ENCODE results near the gene CLCN4. TPM values are rescaled to one million over a fixed set of nuclear protein-coding genes. Genes with fewer than 3 reads are reported as not detected.

Gene CLCN4
- polyA plus RNA-seq, 2 donors = 0.06 to 0.16 TPM

- H3K27me3 ChIP-seq (ENCODE audit: control insufficient read depth in 1 of 2, insufficient read depth in 2 of 2, low read length in 2 of 2) = no peaks in the 10 kb centered on the region
- WGBS, 2 donors = 75 to 92% methylated on average over 8 of the region's 8 CpGs
- H3K27ac ChIP-seq (ENCODE audit: low read depth in 2 of 2, low read length in 1 of 2) = no peak overlapping the region
- H3K4me1 ChIP-seq (ENCODE audit: control insufficient read depth in 2 of 2, insufficient read depth in 2 of 2, low read length in 1 of 2) = no peaks in the 10 kb centered on the region
- no peak overlapping the region for H3K4me3 ChIP-seq (ENCODE audit: low read depth in 1 of 2, low read length in 2 of 2)
- H3K9me3 ChIP-seq (ENCODE audit: control insufficient read depth in 2 of 2, insufficient read depth in 1 of 2, low read depth in 1 of 2, low read length in 1 of 2) = no peaks in the 10 kb centered on the region
- no peaks in the 10 kb centered on the region for H3K36me3 ChIP-seq (ENCODE audit: control insufficient read depth in 2 of 2, insufficient read depth in 2 of 2, low read length in 1 of 2)
These were observed 59.4 kb downstream of the CLCN4 start for GRCh38 chrX:10216208-10216607.

- WGBS, 2 donors = 81 to 98% methylated on average over 1 of the region's 1 CpG
- no peaks in the 10 kb centered on the region for H3K4me1 ChIP-seq (ENCODE audit: control insufficient read depth in 2 of 2, insufficient read depth in 2 of 2, low read length in 1 of 2)
- no peak overlapping the region for H3K4me3 ChIP-seq (ENCODE audit: low read depth in 1 of 2, low read length in 2 of 2)
These were observed 60.4 kb downstream of the CLCN4 start for GRCh38 chrX:10217198-10217597.

GRCh38 chrX:10221651-10222050, 64.9 kb downstream of the CLCN4 start:
- WGBS, 2 donors = 79 to 90% methylated on average over 6 of the region's 6 CpGs
- H3K9me3 ChIP-seq (ENCODE audit: control insufficient read depth in 2 of 2, insufficient read depth in 1 of 2, low read depth in 1 of 2, low read length in 1 of 2) = no peaks in the 10 kb centered on the region
- no peaks in the 10 kb centered on the region for H3K36me3 ChIP-seq (ENCODE audit: control insufficient read depth in 2 of 2, insufficient read depth in 2 of 2, low read length in 1 of 2)
- no peak overlapping the region for H3K4me3 ChIP-seq (ENCODE audit: low read depth in 1 of 2, low read length in 2 of 2)
- no peaks in the 10 kb centered on the region for H3K27me3 ChIP-seq (ENCODE audit: control insufficient read depth in 1 of 2, insufficient read depth in 2 of 2, low read length in 2 of 2)
- H3K27ac ChIP-seq (ENCODE audit: low read depth in 2 of 2, low read length in 1 of 2) = no peak overlapping the region
- H3K4me1 ChIP-seq (ENCODE audit: control insufficient read depth in 2 of 2, insufficient read depth in 2 of 2, low read length in 1 of 2) = no peaks in the 10 kb centered on the region

More at GRCh38 chrX:10217198-10217597, 60.4 kb downstream of the CLCN4 start:
- Histone ChIP-seq H3K9me3 (ENCODE audit: control insufficient read depth in 2 of 2, insufficient read depth in 1 of 2, low read depth in 1 of 2, low read length in 1 of 2) (no peaks in the 10 kb centered on the region), H3K36me3 (ENCODE audit: control insufficient read depth in 2 of 2, insufficient read depth in 2 of 2, low read length in 1 of 2) (no peaks in the 10 kb centered on the region), H3K27ac (ENCODE audit: low read depth in 2 of 2, low read length in 1 of 2) (no peak overlapping the region), H3K27me3 (ENCODE audit: control insufficient read depth in 1 of 2, insufficient read depth in 2 of 2, low read length in 2 of 2) (no peaks in the 10 kb centered on the region)

- 53 to 57% methylated on average over 12 of the region's 12 CpGs for WGBS, 2 donors
- no peak overlapping the region for H3K27ac ChIP-seq (ENCODE audit: low read depth in 2 of 2, low read length in 1 of 2)
- no peaks in the 10 kb centered on the region for H3K36me3 ChIP-seq (ENCODE audit: control insufficient read depth in 2 of 2, insufficient read depth in 2 of 2, low read length in 1 of 2)
- H3K9me3 ChIP-seq (ENCODE audit: control insufficient read depth in 2 of 2, insufficient read depth in 1 of 2, low read depth in 1 of 2, low read length in 1 of 2) = no peaks in the 10 kb centered on the region
- no peaks in the 10 kb centered on the region for H3K27me3 ChIP-seq (ENCODE audit: control insufficient read depth in 1 of 2, insufficient read depth in 2 of 2, low read length in 2 of 2)
- no peak overlapping the region for H3K4me3 ChIP-seq (ENCODE audit: low read depth in 1 of 2, low read length in 2 of 2)
- no peaks in the 10 kb centered on the region for H3K4me1 ChIP-seq (ENCODE audit: control insufficient read depth in 2 of 2, insufficient read depth in 2 of 2, low read length in 1 of 2)
These were observed 66.5 kb downstream of the CLCN4 start for GRCh38 chrX:10223276-10223675.

- WGBS, 2 donors = 83 to 91% methylated on average over 8 of the region's 8 CpGs
- Histone ChIP-seq H3K4me1 (ENCODE audit: control insufficient read depth in 2 of 2, insufficient read depth in 2 of 2, low read length in 1 of 2) (no peaks in the 10 kb centered on the region), H3K4me3 (ENCODE audit: low read depth in 1 of 2, low read length in 2 of 2) (no peak overlapping the region), H3K27ac (ENCODE audit: low read depth in 2 of 2, low read length in 1 of 2) (no peak overlapping the region), H3K36me3 (ENCODE audit: control insufficient read depth in 2 of 2, insufficient read depth in 2 of 2, low read length in 1 of 2) (no peaks in the 10 kb centered on the region), H3K9me3 (ENCODE audit: control insufficient read depth in 2 of 2, insufficient read depth in 1 of 2, low read depth in 1 of 2, low read length in 1 of 2) (no peaks in the 10 kb centered on the region), H3K27me3 (ENCODE audit: control insufficient read depth in 1 of 2, insufficient read depth in 2 of 2, low read length in 2 of 2) (no peaks in the 10 kb centered on the region)
These were observed 67.0 kb downstream of the CLCN4 start for GRCh38 chrX:10223781-10224180.

- Histone ChIP-seq H3K4me3 (ENCODE audit: low read depth in 1 of 2, low read length in 2 of 2) (no peak overlapping the region), H3K4me1 (ENCODE audit: control insufficient read depth in 2 of 2, insufficient read depth in 2 of 2, low read length in 1 of 2) (no peaks in the 10 kb centered on the region), H3K27me3 (ENCODE audit: control insufficient read depth in 1 of 2, insufficient read depth in 2 of 2, low read length in 2 of 2) (no peaks in the 10 kb centered on the region), H3K36me3 (ENCODE audit: control insufficient read depth in 2 of 2, insufficient read depth in 2 of 2, low read length in 1 of 2) (no peaks in the 10 kb centered on the region), H3K27ac (ENCODE audit: low read depth in 2 of 2, low read length in 1 of 2) (no peak overlapping the region), H3K9me3 (ENCODE audit: control insufficient read depth in 2 of 2, insufficient read depth in 1 of 2, low read depth in 1 of 2, low read length in 1 of 2) (no peaks in the 10 kb centered on the region)
- 72 to 79% methylated on average over 4 of the region's 4 CpGs for WGBS, 2 donors
These were observed 73.4 kb downstream of the CLCN4 start for GRCh38 chrX:10230222-10230621.

- 45 to 48% methylated on average over 4 of the region's 4 CpGs for WGBS, 2 donors
- H3K27me3 ChIP-seq (ENCODE audit: control insufficient read depth in 1 of 2, insufficient read depth in 2 of 2, low read length in 2 of 2) = no peaks in the 10 kb centered on the region
- no peaks in the 10 kb centered on the region for H3K36me3 ChIP-seq (ENCODE audit: control insufficient read depth in 2 of 2, insufficient read depth in 2 of 2, low read length in 1 of 2)
- H3K9me3 ChIP-seq (ENCODE audit: control insufficient read depth in 2 of 2, insufficient read depth in 1 of 2, low read depth in 1 of 2, low read length in 1 of 2) = no peaks in the 10 kb centered on the region
- H3K27ac ChIP-seq (ENCODE audit: low read depth in 2 of 2, low read length in 1 of 2) = no peak overlapping the region
- no peaks in the 10 kb centered on the region for H3K4me1 ChIP-seq (ENCODE audit: control insufficient read depth in 2 of 2, insufficient read depth in 2 of 2, low read length in 1 of 2)
- no peak overlapping the region for H3K4me3 ChIP-seq (ENCODE audit: low read depth in 1 of 2, low read length in 2 of 2)
These were observed 74.7 kb downstream of the CLCN4 start for GRCh38 chrX:10231461-10231860.

- Histone ChIP-seq H3K4me1 (ENCODE audit: control insufficient read depth in 2 of 2, insufficient read depth in 2 of 2, low read length in 1 of 2) (no peaks in the 10 kb centered on the region), H3K27me3 (ENCODE audit: control insufficient read depth in 1 of 2, insufficient read depth in 2 of 2, low read length in 2 of 2) (no peaks in the 10 kb centered on the region), H3K4me3 (ENCODE audit: low read depth in 1 of 2, low read length in 2 of 2) (no peak overlapping the region), H3K27ac (ENCODE audit: low read depth in 2 of 2, low read length in 1 of 2) (no peak overlapping the region), H3K9me3 (ENCODE audit: control insufficient read depth in 2 of 2, insufficient read depth in 1 of 2, low read depth in 1 of 2, low read length in 1 of 2) (no peaks in the 10 kb centered on the region), H3K36me3 (ENCODE audit: control insufficient read depth in 2 of 2, insufficient read depth in 2 of 2, low read length in 1 of 2) (no peaks in the 10 kb centered on the region)
- 55 to 59% methylated on average over 3 of the region's 3 CpGs for WGBS, 2 donors
These were observed 76.4 kb downstream of the CLCN4 start for GRCh38 chrX:10233173-10233572.

GRCh38 chrX:10233696-10234095, 76.9 kb downstream of the CLCN4 start:
- 86 to 87% methylated on average over 6 of the region's 6 CpGs for WGBS, 2 donors
- Histone ChIP-seq H3K4me1 (ENCODE audit: control insufficient read depth in 2 of 2, insufficient read depth in 2 of 2, low read length in 1 of 2) (no peaks in the 10 kb centered on the region), H3K27me3 (ENCODE audit: control insufficient read depth in 1 of 2, insufficient read depth in 2 of 2, low read length in 2 of 2) (no peaks in the 10 kb centered on the region), H3K36me3 (ENCODE audit: control insufficient read depth in 2 of 2, insufficient read depth in 2 of 2, low read length in 1 of 2) (no peaks in the 10 kb centered on the region), H3K27ac (ENCODE audit: low read depth in 2 of 2, low read length in 1 of 2) (no peak overlapping the region), H3K9me3 (ENCODE audit: control insufficient read depth in 2 of 2, insufficient read depth in 1 of 2, low read depth in 1 of 2, low read length in 1 of 2) (no peaks in the 10 kb centered on the region), H3K4me3 (ENCODE audit: low read depth in 1 of 2, low read length in 2 of 2) (no peak overlapping the region)

GRCh38 chrX:10235851-10236250, 79.1 kb downstream of the CLCN4 start:
- Histone ChIP-seq H3K36me3 (ENCODE audit: control insufficient read depth in 2 of 2, insufficient read depth in 2 of 2, low read length in 1 of 2) (no peaks in the 10 kb centered on the region), H3K27ac (ENCODE audit: low read depth in 2 of 2, low read length in 1 of 2) (no peak overlapping the region), H3K4me1 (ENCODE audit: control insufficient read depth in 2 of 2, insufficient read depth in 2 of 2, low read length in 1 of 2) (no peaks in the 10 kb centered on the region), H3K27me3 (ENCODE audit: control insufficient read depth in 1 of 2, insufficient read depth in 2 of 2, low read length in 2 of 2) (no peaks in the 10 kb centered on the region), H3K4me3 (ENCODE audit: low read depth in 1 of 2, low read length in 2 of 2) (no peak overlapping the region), H3K9me3 (ENCODE audit: control insufficient read depth in 2 of 2, insufficient read depth in 1 of 2, low read depth in 1 of 2, low read length in 1 of 2) (no peaks in the 10 kb centered on the region)
- WGBS, 2 donors = 82 to 86% methylated on average over 7 of the region's 7 CpGs

Data from esophagus (tissue), 2 donors.